Activated effector memory CD4-positive, alpha-beta T cell treated with Interleukin-2 at 50 U/mL for 16 hours (primary cell): ENCODE data around the gene GABBR2.
"Not testable (repeated sequence)": the region's sequence is repeated elsewhere in the genome, so short reads cannot be mapped to it uniquely, and the experiment has no call there.

Experiments used
- DNase-seq: peaks from one replicate; pipeline ENCODE4 v3.0.0-alpha.2; 2020

GABBR2 gene

DNA sequence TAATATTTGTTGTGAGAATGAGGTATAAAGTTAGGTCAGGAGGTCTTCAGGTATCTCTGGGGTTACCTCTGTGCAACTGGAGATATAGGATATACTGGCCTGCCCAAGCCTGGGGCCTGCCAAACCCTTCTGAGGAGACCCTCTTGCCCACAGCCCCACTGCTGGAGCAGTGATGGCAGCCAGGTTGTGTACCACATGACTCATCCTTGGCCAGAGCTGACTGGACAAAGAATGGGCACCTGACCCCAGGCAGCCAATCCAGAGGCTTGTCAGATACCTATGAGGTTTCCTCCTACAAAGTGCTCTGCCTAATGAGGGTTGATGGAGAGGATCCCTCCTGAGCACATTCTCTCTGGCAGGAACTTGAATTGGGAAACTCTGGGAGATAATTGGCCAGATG, 397.2 kb downstream of the GABBR2 start:
- no peak for DNase-seq

DNA sequence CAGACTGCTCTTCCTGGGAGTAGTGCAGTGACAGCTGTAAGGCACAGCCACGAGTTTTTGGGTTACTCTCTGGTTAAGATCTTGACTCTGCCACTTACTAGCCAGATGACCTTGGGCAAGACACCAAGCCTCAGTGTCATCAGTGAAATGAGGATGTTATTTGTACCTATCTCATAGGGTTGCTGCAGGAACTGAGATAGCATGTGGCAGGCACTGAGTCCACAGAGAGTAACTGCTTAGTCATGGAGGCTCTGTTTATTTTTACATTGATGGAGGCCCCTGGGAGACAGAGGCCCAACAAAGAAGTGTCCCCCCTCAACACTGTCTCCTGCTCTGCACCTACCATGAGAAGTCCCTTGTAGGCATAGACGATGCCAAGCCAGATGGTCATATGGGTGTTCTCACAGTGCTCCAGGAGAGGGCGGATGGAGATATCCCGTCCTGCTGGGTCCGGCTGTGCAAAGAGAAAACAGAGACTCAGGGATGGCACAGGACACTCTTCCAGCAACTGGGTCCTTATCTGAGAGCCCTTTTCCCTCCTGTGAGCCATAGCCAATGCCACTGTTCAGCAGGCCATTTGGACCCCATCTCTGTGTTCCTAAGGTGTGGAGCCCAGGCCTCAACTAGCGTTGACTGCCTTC, 397.9 kb downstream of the GABBR2 start:
- DNase-seq, result no peak

DNA sequence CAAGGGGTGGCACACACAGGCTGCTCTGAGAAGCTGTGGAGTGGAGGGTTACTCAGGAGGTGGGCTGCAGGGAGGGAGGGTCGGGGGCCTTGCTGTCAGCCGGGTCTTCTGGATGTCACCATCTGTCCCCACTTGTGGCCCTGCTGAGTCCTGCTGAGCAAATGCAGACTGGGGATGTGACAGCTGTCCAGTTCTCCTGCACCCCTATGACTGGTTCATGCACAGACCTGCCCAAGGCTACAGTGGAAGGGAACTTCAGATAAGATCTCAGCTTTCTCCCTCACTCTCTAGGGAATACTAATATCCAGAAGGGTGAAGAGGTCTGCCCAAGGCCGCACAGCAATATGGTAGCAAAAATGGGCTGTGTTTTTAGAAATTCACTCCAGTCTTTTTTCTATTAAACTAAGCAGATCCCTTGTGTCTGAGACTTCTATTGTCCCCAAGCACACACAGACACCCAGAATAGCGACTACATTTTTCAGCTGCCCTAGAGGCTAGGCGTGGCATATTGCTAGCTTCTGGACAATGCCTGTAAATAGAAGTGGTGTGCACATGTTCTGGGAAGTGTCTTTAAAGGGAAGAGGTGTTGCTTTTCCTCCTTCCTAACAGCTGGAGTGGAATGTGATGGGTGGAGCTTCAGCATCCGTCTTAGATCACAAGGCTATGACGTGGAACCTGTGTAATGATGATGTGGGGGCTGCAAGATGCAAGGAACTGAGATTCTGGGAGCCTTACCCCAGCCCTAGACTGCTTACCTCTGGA, 402.2 kb downstream of the GABBR2 start:
- DNase-seq, result no peak

DNA sequence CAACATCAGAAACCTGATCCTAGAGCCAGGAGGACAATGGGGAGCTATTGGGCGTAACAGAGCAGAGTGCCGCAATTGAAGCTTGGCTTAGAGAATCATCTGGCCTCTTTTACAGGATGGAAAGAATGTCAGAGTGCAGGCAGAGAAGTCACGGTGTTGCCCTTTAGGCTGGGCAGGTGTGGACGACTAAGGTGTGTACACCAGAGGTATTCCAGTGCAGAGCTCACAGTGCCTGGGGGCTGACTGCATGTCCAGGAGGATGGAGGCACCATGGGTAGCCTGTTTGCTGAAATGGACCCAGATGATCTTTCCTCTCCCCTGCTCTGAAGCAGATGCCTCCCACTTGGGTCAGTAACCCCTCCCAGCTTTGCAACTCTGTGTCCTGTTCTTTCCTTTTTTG, 404.4 kb downstream of the GABBR2 start:
- DNase-seq, result no peak

- no peak for DNase-seq
These were observed 405.1 kb downstream of the GABBR2 start for GRCh38 chr9:98303633-98304125.

GRCh38 chr9:98302938-98303632, 405.6 kb downstream of the GABBR2 start:
- DNase-seq, result no peak

GRCh38 chr9:98302150-98302549, 406.6 kb downstream of the GABBR2 start:
- DNase-seq, result no peak

GRCh38 chr9:98300611-98301010, 408.1 kb downstream of the GABBR2 start:
- no peak for DNase-seq

DNA sequence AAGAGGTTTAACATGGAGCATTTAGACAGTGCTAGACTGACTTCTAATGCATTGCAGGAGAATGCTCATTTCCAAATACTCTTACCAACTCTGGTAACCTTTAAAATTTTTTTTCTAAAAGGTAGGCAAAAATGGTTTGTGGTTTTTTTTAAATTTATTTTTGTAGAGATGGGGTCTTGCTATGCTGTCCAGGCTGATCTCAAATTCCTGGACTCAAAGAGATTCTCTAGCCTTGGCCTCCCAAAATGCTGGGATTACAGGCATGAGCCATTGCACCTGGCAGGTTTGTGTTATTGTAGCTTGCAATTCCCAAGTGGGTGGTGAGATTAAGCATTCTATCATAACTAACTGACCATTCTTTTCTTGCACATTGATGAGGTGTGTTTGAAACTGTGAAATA, 410.3 kb downstream of the GABBR2 start:
- no peak for DNase-seq

DNA sequence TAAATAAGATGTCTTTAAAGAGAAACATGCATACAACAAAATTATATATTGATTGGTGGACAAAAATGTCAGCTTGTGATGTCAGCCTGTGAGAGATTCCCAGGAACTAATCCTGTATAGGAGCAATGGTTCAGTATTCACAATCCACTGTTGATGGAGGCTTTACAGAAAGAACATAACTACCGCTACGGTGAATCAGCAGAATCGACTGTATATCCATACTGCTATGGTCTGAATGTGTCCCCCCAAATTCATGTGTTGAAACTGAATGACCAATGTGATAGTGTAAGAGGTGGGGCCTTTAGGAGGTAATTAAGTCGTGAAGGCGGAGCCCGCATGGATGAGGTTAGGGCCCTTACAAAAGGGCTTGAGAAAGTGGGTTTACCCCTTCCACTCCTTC, 412.9 kb downstream of the GABBR2 start:
- no peak for DNase-seq

DNA sequence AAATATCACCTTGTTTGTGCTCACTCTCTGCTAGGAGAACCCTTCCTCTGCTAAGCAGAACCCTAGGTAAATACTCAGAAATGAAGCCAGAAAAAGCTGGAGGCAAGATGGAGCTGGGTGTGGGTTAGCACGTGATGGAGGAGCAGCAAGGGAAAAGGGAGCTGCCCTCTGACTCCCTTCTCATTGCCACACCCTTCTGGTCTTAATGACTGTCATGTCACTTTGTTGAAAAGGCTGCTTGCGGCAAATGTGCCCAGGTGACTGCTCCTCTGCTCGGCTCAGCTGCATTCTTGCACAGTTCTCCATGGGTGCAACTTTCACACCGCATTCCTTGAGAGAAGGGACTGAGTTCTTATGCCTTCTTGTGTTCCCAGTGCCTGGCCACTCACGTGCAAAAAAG, 416.9 kb downstream of the GABBR2 start:
- DNase-seq, result no peak

- no peak for DNase-seq
These were observed 418.3 kb downstream of the GABBR2 start for GRCh38 chr9:98290411-98290810.

DNA sequence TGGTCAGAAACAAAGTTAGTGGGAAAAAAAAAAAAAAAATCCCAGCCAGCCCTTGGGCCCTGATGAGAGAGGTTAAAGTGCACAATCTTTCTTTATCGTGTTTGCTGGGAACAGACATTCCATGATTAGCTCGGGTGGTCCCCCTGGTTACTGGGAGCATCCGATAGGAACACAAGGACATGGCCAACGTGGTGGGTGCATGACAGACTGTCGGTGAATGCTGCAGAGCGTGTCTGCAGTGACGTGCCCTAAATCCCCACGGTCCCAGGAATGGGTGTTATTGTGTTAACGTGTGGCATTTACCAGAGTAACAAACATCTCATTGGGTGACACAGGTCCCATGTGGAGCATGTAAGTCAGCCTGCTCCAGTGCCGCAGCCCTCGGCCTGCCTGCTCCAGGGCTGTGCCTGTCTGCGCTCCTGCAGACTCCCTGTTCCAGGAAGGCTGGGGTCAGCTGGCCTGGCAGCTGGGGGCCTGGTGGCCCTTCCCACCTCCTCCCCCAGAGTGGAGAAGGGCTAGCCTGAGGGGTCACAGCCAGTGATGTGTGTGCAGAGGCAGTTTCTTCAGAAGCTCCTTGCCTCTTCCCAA, 419.0 kb downstream of the GABBR2 start:
- DNase-seq, result no peak

DNA sequence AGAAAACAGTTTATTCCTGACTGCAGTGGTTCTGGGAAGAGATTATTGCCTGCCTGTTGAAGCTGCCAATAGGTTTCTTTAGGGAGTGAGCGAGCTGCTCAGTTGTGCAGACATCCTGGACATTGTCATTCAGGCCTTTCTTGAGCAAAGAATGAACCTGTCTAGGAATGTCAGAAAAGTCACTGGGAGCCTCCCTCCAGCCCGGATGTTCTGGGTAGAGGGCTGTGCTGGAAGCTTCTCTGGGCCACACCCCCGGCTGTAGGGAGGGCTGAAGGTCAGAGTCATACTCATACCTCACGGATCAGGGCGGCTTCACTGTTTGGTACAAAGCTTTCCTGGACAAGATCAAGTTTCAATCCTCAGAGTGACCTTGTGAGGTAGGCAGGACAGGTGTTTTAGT, 419.9 kb downstream of the GABBR2 start:
- no peak for DNase-seq

GRCh38 chr9:98287384-98287783, 421.4 kb downstream of the GABBR2 start:
- no peak for DNase-seq

DNA sequence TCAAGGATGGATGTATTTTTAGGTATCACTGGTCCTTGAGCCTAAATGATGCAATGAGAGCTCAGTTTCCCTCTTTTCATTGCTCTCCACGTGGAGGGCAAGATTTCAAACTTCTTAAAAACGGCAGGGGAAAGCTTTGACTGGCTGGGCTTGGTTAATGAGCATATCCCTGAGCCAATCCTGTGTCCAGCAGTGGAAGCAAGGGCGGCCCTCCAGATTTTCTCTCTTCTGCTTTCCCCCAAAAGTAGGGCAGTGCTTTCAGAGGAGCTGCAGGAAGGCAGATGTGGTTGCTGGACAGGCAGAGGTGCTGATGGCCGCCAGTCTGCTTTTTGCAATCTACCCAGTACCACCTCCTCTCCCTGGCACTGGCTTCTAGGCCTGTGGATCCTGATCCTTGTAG, 423.3 kb downstream of the GABBR2 start:
- DNase-seq, result no peak

DNA sequence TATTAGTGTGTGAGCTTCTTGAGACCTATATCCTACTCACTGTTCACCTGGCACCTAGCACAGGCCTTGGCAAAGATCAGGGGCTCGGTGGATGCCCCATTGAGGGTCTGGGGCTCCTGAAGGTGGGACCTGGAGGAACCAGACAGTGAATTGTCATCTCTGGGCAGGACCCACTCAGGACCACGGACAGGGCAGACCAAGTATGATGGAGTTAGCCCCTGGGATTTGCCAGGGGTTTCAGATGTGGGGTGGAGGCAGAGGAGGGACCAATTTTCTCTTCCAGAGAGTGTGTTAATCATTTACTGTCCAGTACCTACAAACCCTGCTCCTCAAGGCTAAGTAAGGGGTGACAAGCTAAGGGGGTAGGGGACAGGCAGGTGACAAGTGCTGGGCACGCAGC, 424.0 kb downstream of the GABBR2 start:
- no peak for DNase-seq

- DNase-seq, result not testable (repeated sequence)
These were observed 425.6 kb downstream of the GABBR2 start for GRCh38 chr9:98283143-98283542.

DNA sequence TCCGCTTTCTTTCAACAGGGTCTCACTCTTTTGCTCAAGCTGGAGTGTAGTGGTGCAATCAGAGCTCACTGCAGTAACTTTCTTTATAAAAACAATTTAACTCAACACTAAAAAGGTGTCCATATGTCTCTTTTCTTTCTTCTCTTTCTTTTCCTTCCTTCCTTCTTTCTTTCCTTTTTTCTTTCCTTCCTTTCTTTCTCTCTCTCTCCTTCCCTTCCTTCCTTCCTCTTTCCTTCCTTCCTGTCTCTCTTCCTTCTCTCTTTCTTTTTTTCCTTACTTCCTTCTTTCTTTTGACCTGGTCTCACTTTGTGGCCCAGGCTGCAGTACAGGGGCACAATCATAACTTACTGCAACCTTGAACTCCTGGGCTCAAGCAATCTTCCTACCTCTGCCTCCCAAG, 427.5 kb downstream of the GABBR2 start:
- DNase-seq, result no peak

GRCh38 chr9:98280574-98280973, 428.2 kb downstream of the GABBR2 start:
- no peak for DNase-seq

- DNase-seq, result no peak
These were observed 428.6 kb downstream of the GABBR2 start for GRCh38 chr9:98280162-98280561.

DNA sequence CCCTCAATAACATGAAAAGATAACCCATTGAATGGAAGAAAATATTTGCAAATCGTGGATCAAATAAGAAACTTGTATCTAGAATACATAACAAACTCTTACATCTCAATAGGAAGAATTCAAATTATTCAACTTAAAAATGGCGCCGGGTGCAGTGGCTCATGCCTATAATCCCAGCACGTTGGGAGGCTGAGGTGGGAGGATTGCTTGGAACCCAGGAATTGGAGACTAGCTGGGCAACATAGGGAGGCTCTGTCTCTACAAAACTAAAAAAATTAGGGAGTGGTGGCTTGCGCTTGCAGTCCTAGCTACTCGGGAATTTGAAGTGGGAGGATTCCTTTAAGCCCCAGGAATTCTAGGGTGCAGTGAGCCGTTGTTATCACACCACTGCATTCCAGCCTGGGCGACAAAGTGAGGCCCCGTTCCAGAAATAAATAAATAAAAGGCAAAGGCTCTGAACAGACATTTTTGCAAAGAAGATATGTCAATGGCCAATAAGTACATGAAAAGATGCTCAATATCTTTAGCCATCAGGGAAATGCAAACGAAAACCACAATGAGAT, 431.7 kb downstream of the GABBR2 start:
- no peak for DNase-seq

GRCh38 chr9:98275159-98275558, 433.6 kb downstream of the GABBR2 start:
- DNase-seq, result no peak
